HEK293 (cell line): ENCODE results near the gene MACROH2A2.

Source experiments
- KLF10 ChIP-seq: fragments of 450-650 bp; IDR thresholded peaks from 2 replicates; pipeline ENCODE4 v1.5.1; 2018; ENCODE audit warnings: missing biosample characterization, mild to moderate bottlenecking, missing genetic modification characterization
- MZF1 ChIP-seq: fragments of 450-650 bp; formaldehyde crosslinking; IDR thresholded peaks from 2 replicates; pipeline ENCODE4 v1.5.1; 2017; ENCODE audit warnings: missing biosample characterization, missing genetic modification characterization, borderline replicate concordance
- YY2 ChIP-seq: fragments of 450-650 bp; formaldehyde crosslinking; IDR thresholded peaks from 2 replicates; pipeline ENCODE4 v1.5.1; 2016; ENCODE audit warnings: missing biosample characterization, missing genetic modification characterization
- ZBTB21 ChIP-seq: fragments of 450-650 bp; formaldehyde crosslinking; IDR thresholded peaks from 2 replicates; pipeline ENCODE4 v1.5.1; 2017; ENCODE audit warnings: missing biosample characterization, missing genetic modification characterization
- ZNF140 ChIP-seq: fragments of 450-650 bp; formaldehyde crosslinking; IDR thresholded peaks from 2 replicates; pipeline ENCODE4 v1.5.1; 2016; ENCODE audit warnings: missing biosample characterization, missing genetic modification characterization
- ZNF335 ChIP-seq: fragments of 450-650 bp; formaldehyde crosslinking; conservative IDR thresholded peaks from 2 replicates; pipeline ENCODE4 v1.5.1; 2016; ENCODE audit warnings: missing biosample characterization, missing genetic modification characterization
- ZNF423 ChIP-seq: fragments of 450-650 bp; formaldehyde crosslinking; IDR thresholded peaks from 2 replicates; pipeline ENCODE4 v1.5.1; 2016; ENCODE audit warnings: missing biosample characterization, missing genetic modification characterization
- ZNF426 ChIP-seq: fragments of 450-650 bp; formaldehyde crosslinking; IDR thresholded peaks from 2 replicates; pipeline ENCODE4 v1.5.1; 2017; ENCODE audit warnings: missing biosample characterization, missing genetic modification characterization, mild to moderate bottlenecking, inconsistent platforms, moderate library complexity
- TF ChIP-seq, protein P1 (sequence below): fragments of 450-650 bp; formaldehyde crosslinking; IDR thresholded peaks from 2 replicates; pipeline ENCODE4 v1.5.1; 2016; ENCODE audit warnings: missing biosample characterization, missing genetic modification characterization
- TF ChIP-seq, protein P2 (sequence below): fragments of 450-650 bp; formaldehyde crosslinking; IDR thresholded peaks from 2 replicates; pipeline ENCODE4 v1.5.1; 2016; ENCODE audit warnings: missing biosample characterization, missing genetic modification characterization

DNA sequence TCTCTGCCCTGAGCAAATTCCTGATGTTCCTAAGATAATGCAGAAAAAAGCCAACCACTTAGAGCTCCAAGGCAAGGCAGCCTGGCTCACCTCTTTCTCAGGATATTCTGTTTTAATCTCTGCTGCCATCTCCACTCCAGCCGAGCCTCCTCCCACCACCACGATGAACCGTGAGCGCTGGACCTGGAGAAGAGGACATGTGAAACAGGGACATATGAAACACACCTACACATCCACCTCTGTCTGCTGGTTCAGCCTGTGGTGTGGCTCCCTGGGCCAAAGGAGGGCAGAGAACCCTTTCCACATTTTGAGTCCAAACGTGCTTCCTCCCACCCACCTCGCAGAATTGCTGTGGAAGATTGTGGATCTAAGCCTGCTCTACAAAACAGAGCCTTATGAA lies 67.8 kb downstream of the MACROH2A2 start:
- TF ChIP-seq, protein P1, sequence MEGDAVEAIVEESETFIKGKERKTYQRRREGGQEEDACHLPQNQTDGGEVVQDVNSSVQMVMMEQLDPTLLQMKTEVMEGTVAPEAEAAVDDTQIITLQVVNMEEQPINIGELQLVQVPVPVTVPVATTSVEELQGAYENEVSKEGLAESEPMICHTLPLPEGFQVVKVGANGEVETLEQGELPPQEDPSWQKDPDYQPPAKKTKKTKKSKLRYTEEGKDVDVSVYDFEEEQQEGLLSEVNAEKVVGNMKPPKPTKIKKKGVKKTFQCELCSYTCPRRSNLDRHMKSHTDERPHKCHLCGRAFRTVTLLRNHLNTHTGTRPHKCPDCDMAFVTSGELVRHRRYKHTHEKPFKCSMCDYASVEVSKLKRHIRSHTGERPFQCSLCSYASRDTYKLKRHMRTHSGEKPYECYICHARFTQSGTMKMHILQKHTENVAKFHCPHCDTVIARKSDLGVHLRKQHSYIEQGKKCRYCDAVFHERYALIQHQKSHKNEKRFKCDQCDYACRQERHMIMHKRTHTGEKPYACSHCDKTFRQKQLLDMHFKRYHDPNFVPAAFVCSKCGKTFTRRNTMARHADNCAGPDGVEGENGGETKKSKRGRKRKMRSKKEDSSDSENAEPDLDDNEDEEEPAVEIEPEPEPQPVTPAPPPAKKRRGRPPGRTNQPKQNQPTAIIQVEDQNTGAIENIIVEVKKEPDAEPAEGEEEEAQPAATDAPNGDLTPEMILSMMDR (tag by site-specific recombination): no peak
- TF ChIP-seq ZNF426 (tag by site-specific recombination) (no peak), YY2 (tag by site-specific recombination) (no peak), KLF10 (tag by site-specific recombination) (no peak), ZNF423 (tag by site-specific recombination) (no peak), ZBTB21 (tag by site-specific recombination) (no peak), ZNF335 (tag by site-specific recombination) (no peak), MZF1 (tag by site-specific recombination) (no peak), ZNF140 (tag by site-specific recombination) (no peak)
- TF ChIP-seq, protein P2, sequence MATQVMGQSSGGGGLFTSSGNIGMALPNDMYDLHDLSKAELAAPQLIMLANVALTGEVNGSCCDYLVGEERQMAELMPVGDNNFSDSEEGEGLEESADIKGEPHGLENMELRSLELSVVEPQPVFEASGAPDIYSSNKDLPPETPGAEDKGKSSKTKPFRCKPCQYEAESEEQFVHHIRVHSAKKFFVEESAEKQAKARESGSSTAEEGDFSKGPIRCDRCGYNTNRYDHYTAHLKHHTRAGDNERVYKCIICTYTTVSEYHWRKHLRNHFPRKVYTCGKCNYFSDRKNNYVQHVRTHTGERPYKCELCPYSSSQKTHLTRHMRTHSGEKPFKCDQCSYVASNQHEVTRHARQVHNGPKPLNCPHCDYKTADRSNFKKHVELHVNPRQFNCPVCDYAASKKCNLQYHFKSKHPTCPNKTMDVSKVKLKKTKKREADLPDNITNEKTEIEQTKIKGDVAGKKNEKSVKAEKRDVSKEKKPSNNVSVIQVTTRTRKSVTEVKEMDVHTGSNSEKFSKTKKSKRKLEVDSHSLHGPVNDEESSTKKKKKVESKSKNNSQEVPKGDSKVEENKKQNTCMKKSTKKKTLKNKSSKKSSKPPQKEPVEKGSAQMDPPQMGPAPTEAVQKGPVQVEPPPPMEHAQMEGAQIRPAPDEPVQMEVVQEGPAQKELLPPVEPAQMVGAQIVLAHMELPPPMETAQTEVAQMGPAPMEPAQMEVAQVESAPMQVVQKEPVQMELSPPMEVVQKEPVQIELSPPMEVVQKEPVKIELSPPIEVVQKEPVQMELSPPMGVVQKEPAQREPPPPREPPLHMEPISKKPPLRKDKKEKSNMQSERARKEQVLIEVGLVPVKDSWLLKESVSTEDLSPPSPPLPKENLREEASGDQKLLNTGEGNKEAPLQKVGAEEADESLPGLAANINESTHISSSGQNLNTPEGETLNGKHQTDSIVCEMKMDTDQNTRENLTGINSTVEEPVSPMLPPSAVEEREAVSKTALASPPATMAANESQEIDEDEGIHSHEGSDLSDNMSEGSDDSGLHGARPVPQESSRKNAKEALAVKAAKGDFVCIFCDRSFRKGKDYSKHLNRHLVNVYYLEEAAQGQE (tag by site-specific recombination): no peak
